ENCODE measurements around the gene ZC3H8. TPM values are rescaled to one million over a fixed set of nuclear protein-coding genes. Genes with fewer than 3 reads are reported as not detected.

The ZC3H8 gene
- total and polyA plus RNA-seq, 2 donors (not counting 3 experiments of a cell fraction or from before 2014, with no cell fraction given), result 0.95 to 7.1 TPM

- Histone ChIP-seq H3K79me2 (ENCODE audit: control insufficient read depth, insufficient read depth, low read length) (no peaks in the 10 kb centered on the region), H3K4me1 (ENCODE audit: control insufficient read depth, extremely low read depth, insufficient read depth, low read length) (no peaks in the 10 kb centered on the region), H2AFZ (ENCODE audit: low read depth, low read length) (no peak overlapping the region), H4K20me1 (replicated peaks; ENCODE audit: control insufficient read depth, extremely low read depth, insufficient read depth, low read length) (no peaks in the 10 kb centered on the region), H3K27me3 (ENCODE audit: control insufficient read depth in 2 of 2, insufficient read depth in 2 of 2, low read length in 2 of 2) (no peaks in the 10 kb centered on the region), H3K4me2 (ENCODE audit: insufficient read depth, low read length) (no peak overlapping the region), H3K9me1 (replicated peaks; ENCODE audit: control insufficient read depth, extremely low read depth, insufficient read depth, low read length) (no peaks in the 10 kb centered on the region), H3K9ac (replicated peaks; ENCODE audit: extremely low read depth, insufficient read depth, low read length) (no peak overlapping the region), H3K27ac (ENCODE audit: insufficient read depth, low read depth, low read length) (no peak overlapping the region), H3K36me3 (ENCODE audit: control insufficient read depth in 2 of 2, extremely low read depth in 1 of 2, insufficient read depth in 2 of 2, low read length in 2 of 2) (peaks cover 2 to 3% of the 10 kb centered on the region in 2 experiments), H3K9me3 (replicated peaks; ENCODE audit: control insufficient read depth, insufficient read depth, low read length) (no peaks in the 10 kb centered on the region), H3K4me3 (replicated peaks in 1 of 3; ENCODE audit: insufficient read depth in 1 of 3, low read depth in 1 of 3, low read length in 3 of 3) (no peak overlapping the region)
- POLR2A ChIA-PET, result no interaction called here
- no peak for DNase-seq (ENCODE audit: low read depth, low spot score)
- TF ChIP-seq JUN (IDR thresholded peaks at IDR 0.05; ENCODE audit: borderline replicate concordance, insufficient read depth, insufficient read length, low read depth) (no peak), MYC (IDR thresholded peaks at IDR 0.05; ENCODE audit: low read depth, low read length) (no peak), POLR2AphosphoS5 (IDR thresholded peaks at IDR 0.05; ENCODE audit: insufficient read depth, low read depth, low read length) (no peak), MAX (IDR thresholded peaks at IDR 0.05; ENCODE audit: insufficient read depth, insufficient read length) (no peak), EZH2 (IDR thresholded peaks at IDR 0.05; ENCODE audit: borderline replicate concordance, low read depth, low read length, severe bottlenecking) (no peak), GATA2 (IDR thresholded peaks at IDR 0.05; ENCODE audit: insufficient read depth, insufficient read length, low read depth, low read length) (no peak), FOS (IDR thresholded peaks at IDR 0.05; ENCODE audit: borderline replicate concordance, insufficient read depth, low read length) (no peak), POLR2A (IDR thresholded peaks at IDR 0.05; ENCODE audit: low read depth, low read length) (no peak), CTCF (IDR thresholded peaks at IDR 0.05; ENCODE audit: extremely low read depth in 1 of 2, insufficient read depth in 1 of 2, low read depth in 1 of 2, low read length in 2 of 2) (no peak)
- intact Hi-C loops (cut with micrococcal nuclease), result no loop called here
- dilution Hi-C loops (cut with MboI; ENCODE audit: extremely low pct_ligation_motif_present, low sequenced_read_pairs), result no loop called here
- no TSS peak for BruUV-seq (replicated peaks)
- CTCF ChIA-PET, result interaction anchor here (1.6 kb wide), 1 partner anchor 28 kb away, joined by 4 read pairs; no protein-coding TSS in a partner anchor
- no peak for FAIRE-seq
Observed at GRCh38 chr2:112244854-112245253, 10.0 kb downstream of the ZC3H8 start.
